Ovary (tissue), 3 donors: ENCODE results near the gene FBXL17.

Experiments
- EP300 ChIP-seq: sonication (generic); formaldehyde crosslinking; IDR thresholded peaks from one replicate; pipeline ENCODE4 v1.6.1; 2017; ENCODE audit warnings: antibody characterized with exemption
- TF ChIP-seq, protein P1 (sequence below), 3 donors: fragments of 450-650 bp in 2 of 3; fragments of 200-600 bp in 1 of 3; IDR thresholded peaks; one replicate each; pipeline versions ENCODE4 v1.5.1 to v1.8.0; 2016 to 2022; ENCODE audit warnings: antibody characterized with exemption in 3 of 3, mild to moderate bottlenecking in 1 of 3
- donor health status: DM: no; HTN: no; CAD: no.

DNA sequence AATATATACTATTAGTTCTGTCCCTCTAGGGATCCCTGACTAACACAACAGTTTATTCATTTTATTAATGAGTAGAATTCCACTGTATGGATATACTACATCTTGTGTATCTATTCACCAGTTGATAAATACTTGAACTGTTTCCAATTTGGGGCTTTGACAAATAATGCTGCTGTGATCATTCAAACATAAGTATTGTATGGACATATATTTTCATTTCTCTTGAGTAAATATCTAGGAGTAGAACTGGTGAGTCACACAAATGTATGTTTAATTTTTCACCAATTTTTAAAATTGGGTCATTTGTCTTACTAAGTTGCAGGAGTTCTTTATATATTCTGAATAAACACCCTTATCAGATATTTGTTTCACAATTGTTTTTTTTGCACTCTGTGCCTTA is 149.1 kb downstream of the FBXL17 start:
- TF ChIP-seq, protein P1, sequence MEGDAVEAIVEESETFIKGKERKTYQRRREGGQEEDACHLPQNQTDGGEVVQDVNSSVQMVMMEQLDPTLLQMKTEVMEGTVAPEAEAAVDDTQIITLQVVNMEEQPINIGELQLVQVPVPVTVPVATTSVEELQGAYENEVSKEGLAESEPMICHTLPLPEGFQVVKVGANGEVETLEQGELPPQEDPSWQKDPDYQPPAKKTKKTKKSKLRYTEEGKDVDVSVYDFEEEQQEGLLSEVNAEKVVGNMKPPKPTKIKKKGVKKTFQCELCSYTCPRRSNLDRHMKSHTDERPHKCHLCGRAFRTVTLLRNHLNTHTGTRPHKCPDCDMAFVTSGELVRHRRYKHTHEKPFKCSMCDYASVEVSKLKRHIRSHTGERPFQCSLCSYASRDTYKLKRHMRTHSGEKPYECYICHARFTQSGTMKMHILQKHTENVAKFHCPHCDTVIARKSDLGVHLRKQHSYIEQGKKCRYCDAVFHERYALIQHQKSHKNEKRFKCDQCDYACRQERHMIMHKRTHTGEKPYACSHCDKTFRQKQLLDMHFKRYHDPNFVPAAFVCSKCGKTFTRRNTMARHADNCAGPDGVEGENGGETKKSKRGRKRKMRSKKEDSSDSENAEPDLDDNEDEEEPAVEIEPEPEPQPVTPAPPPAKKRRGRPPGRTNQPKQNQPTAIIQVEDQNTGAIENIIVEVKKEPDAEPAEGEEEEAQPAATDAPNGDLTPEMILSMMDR (IDR thresholded peaks at IDR 0.05) = no peak
- TF ChIP-seq EP300 = no peak
